Activated CD4-positive, alpha-beta memory T cell treated with anti-CD3 and anti-CD28 coated beads, Interleukin-2, amount 10 ng/mL, durations not matched to agents 7 days and 5 days (primary cell): ENCODE data around the gene DCLRE1C. TPM values are rescaled to one million over a fixed set of nuclear protein-coding genes. Genes with fewer than 3 reads are reported as not detected.

ENCODE experiments used
- CTCF ChIA-PET: fragments of 350-600 bp; sonication (Branson Sonifier 250); formaldehyde crosslinking; loops from one replicate; lab custom pipeline; 2021; ENCODE audit warnings: antibody characterized with exemption, inconsistent platforms; lab: Charles Lee
- POLR2A ChIA-PET: fragments of 350-600 bp; sonication (Branson Sonifier 250); formaldehyde crosslinking; loops from one replicate; lab custom pipeline; 2021; ENCODE audit warnings: antibody characterized with exemption; lab: Charles Lee
- DNase-seq: peaks from one replicate; pipeline ENCODE4 v3.0.0-alpha.2; 2020
- H3K27ac Mint-ChIP-seq: one replicate; pipeline ENCODE4 v1.8.0; 2021; ENCODE audit warnings: mild to moderate bottlenecking, mixed read lengths
- H3K27me3 Mint-ChIP-seq: one replicate; pipeline ENCODE4 v1.8.0; 2021; ENCODE audit warnings: mixed read lengths
- H3K36me3 Mint-ChIP-seq: one replicate; pipeline ENCODE4 v1.8.0; 2021; ENCODE audit warnings: low read depth, mixed read lengths
- H3K4me1 Mint-ChIP-seq: one replicate; pipeline ENCODE4 v1.8.0; 2021; ENCODE audit warnings: mixed read lengths
- H3K4me3 Mint-ChIP-seq: one replicate; pipeline ENCODE4 v1.8.0; 2021; ENCODE audit warnings: mild to moderate bottlenecking, mixed read lengths
- H3K9me3 Mint-ChIP-seq: one replicate; pipeline ENCODE4 v1.8.0; 2021; ENCODE audit warnings: mixed read lengths
- total RNA-seq, 2 experiments: library from RNA; stranded (reverse); gene quantifications; one replicate each; pipeline ENCODE4 v1.2.3, GENCODE V29; 2021

DCLRE1C gene
- total RNA-seq, 2 experiments from 2014 or later: 36.8 to 40.4 TPM

- Mint-ChIP-seq H3K27ac (no peak overlapping the region), H3K4me3 (no peak overlapping the region), H3K9me3 (peaks cover 4% of the 10 kb centered on the region), H3K27me3 (no peaks in the 10 kb centered on the region), H3K36me3 (peaks cover 67% of the 10 kb centered on the region), H3K4me1 (peaks cover 13% of the 10 kb centered on the region)
- POLR2A ChIA-PET: no interaction called here
- CTCF ChIA-PET: interaction anchor here (1.4 kb wide), 1 partner anchor 17 kb away, joined by 3 read pairs; no protein-coding TSS in a partner anchor
- DNase-seq: no peak
Observed at GRCh38 chr10:14906765-14907164, 47.1 kb downstream of the DCLRE1C start.

GRCh38 chr10:14905890-14906289 is 48.0 kb downstream of the DCLRE1C start:
- H3K27ac Mint-ChIP-seq: peak overlapping the region; percentile 36
- H3K9me3 Mint-ChIP-seq: peaks cover 4% of the 10 kb centered on the region
- H3K4me3 Mint-ChIP-seq: no peak overlapping the region
- ChIA-PET POLR2A (interaction anchor here (2.0 kb wide), 1 partner anchor 28 kb away, joined by 7 read pairs; the partner anchor contains the start of gene SUV39H2), CTCF (interaction anchor here (0.5 to 1.4 kb wide), 5 partner anchors 16 to 406 kb away, joined by 3 to 5 read pairs (median 3); no protein-coding TSS in a partner anchor)
- H3K4me1 Mint-ChIP-seq: peaks cover 13% of the 10 kb centered on the region
- H3K27me3 Mint-ChIP-seq: no peaks in the 10 kb centered on the region
- DNase-seq: no peak
- peaks cover 58% of the 10 kb centered on the region for H3K36me3 Mint-ChIP-seq

GRCh38 chr10:14904864-14905263 is 49.0 kb downstream of the DCLRE1C start:
- DNase-seq: no peak
- CTCF ChIA-PET: interaction anchor here (0.9 to 1.4 kb wide), 3 partner anchors 27 to 405 kb away, joined by 3 to 5 read pairs (median 3); no protein-coding TSS in a partner anchor
- H3K4me1 Mint-ChIP-seq: peaks cover 13% of the 10 kb centered on the region
- peaks cover 2% of the 10 kb centered on the region for H3K9me3 Mint-ChIP-seq
- H3K4me3 Mint-ChIP-seq: no peak overlapping the region
- H3K27ac Mint-ChIP-seq: no peak overlapping the region
- no peaks in the 10 kb centered on the region for H3K27me3 Mint-ChIP-seq
- peaks cover 52% of the 10 kb centered on the region for H3K36me3 Mint-ChIP-seq
- POLR2A ChIA-PET: interaction anchor here (2.0 kb wide), 1 partner anchor 27 kb away, joined by 7 read pairs; the partner anchor contains the start of gene SUV39H2

GRCh38 chr10:14904316-14904732 is 49.6 kb downstream of the DCLRE1C start:
- POLR2A ChIA-PET: interaction anchor here (2.0 to 2.1 kb wide), 2 partner anchors 26 to 49 kb away, joined by 7 to 12 read pairs; partner anchors contain the start of genes DCLRE1C and SUV39H2
- Mint-ChIP-seq H3K4me3 (no peak overlapping the region), H3K27ac (no peak overlapping the region), H3K9me3 (peaks cover 2% of the 10 kb centered on the region), H3K27me3 (no peaks in the 10 kb centered on the region), H3K36me3 (peaks cover 52% of the 10 kb centered on the region), H3K4me1 (peaks cover 13% of the 10 kb centered on the region)
- CTCF ChIA-PET: interaction anchor here (1.0 to 2.2 kb wide), 4 partner anchors 11 to 367 kb away, joined by 3 to 5 read pairs (median 4); no protein-coding TSS in a partner anchor
- DNase-seq: no peak

- ChIA-PET CTCF (interaction anchor here (3.3 kb wide), 1 partner anchor 11 kb away, joined by 12 read pairs; no protein-coding TSS in a partner anchor), POLR2A (no interaction called here)
- Mint-ChIP-seq H3K27me3 (no peaks in the 10 kb centered on the region), H3K4me3 (no peak overlapping the region), H3K9me3 (no peaks in the 10 kb centered on the region), H3K4me1 (peaks cover 8% of the 10 kb centered on the region), H3K27ac (no peak overlapping the region), H3K36me3 (peaks cover 31% of the 10 kb centered on the region)
- no peak for DNase-seq
Observed at GRCh38 chr10:14891151-14891550, 62.7 kb downstream of the DCLRE1C start.

GRCh38 chr10:14889318-14889717 is 64.6 kb downstream of the DCLRE1C start:
- Mint-ChIP-seq H3K9me3 (no peaks in the 10 kb centered on the region), H3K27me3 (no peaks in the 10 kb centered on the region), H3K4me1 (peaks cover 8% of the 10 kb centered on the region), H3K4me3 (no peak overlapping the region), H3K27ac (no peak overlapping the region), H3K36me3 (peaks cover 24% of the 10 kb centered on the region)
- CTCF ChIA-PET: interaction anchor here (1.0 to 3.3 kb wide), 4 partner anchors 9 to 17 kb away, joined by 3 to 12 read pairs (median 4); no protein-coding TSS in a partner anchor
- no peak for DNase-seq
- POLR2A ChIA-PET: interaction anchor here (0.6 to 2.3 kb wide), 3 partner anchors 9 to 328 kb away, joined by 3 to 12 read pairs (median 5); partner anchors contain the start of gene SUV39H2

GRCh38 chr10:14884082-14884481 is 69.8 kb downstream of the DCLRE1C start:
- Mint-ChIP-seq H3K4me3 (no peak overlapping the region), H3K27ac (no peak overlapping the region), H3K36me3 (peaks cover 13% of the 10 kb centered on the region), H3K4me1 (peaks cover 33% of the 10 kb centered on the region), H3K27me3 (no peaks in the 10 kb centered on the region), H3K9me3 (no peaks in the 10 kb centered on the region)
- CTCF ChIA-PET: no interaction called here
- POLR2A ChIA-PET: interaction anchor here (1.0 to 2.0 kb wide), 2 partner anchors 19 to 46 kb away, joined by 3 to 6 read pairs; partner anchors contain the start of genes CDNF, HSPA14 and MSANTD7
- no peak for DNase-seq

GRCh38 chr10:14880229-14880628 is 73.7 kb downstream of the DCLRE1C start:
- Mint-ChIP-seq H3K9me3 (no peaks in the 10 kb centered on the region), H3K4me3 (peak overlapping the region; percentile 82), H3K36me3 (peaks cover 18% of the 10 kb centered on the region), H3K27me3 (no peaks in the 10 kb centered on the region), H3K27ac (peak overlapping the region; percentile 78), H3K4me1 (peaks cover 53% of the 10 kb centered on the region)
- no peak for DNase-seq
- CTCF ChIA-PET: interaction anchor here (1.0 to 2.2 kb wide), 3 partner anchors 10 to 44 kb away, joined by 3 to 12 read pairs (median 4); no protein-coding TSS in a partner anchor
- POLR2A ChIA-PET: interaction anchor here (0.9 to 4.8 kb wide), 6 partner anchors 21 to 695 kb away, joined by 3 to 53 read pairs (median 14); partner anchors contain the start of genes CDNF, HSPA14, MEIG1 and MSANTD7

- no peak for DNase-seq
- ChIA-PET POLR2A (interaction anchor here (0.6 to 4.8 kb wide), 8 partner anchors 10 to 694 kb away, joined by 3 to 53 read pairs (median 8); partner anchors contain the start of genes CDNF, HSPA14, MEIG1 and MSANTD7), CTCF (interaction anchor here (1.0 to 2.2 kb wide), 3 partner anchors 10 to 44 kb away, joined by 3 to 12 read pairs (median 4); no protein-coding TSS in a partner anchor)
- no peaks in the 10 kb centered on the region for H3K9me3 Mint-ChIP-seq
- peak overlapping the region; percentile 82 for H3K4me3 Mint-ChIP-seq
- peaks cover 18% of the 10 kb centered on the region for H3K36me3 Mint-ChIP-seq
- peak overlapping the region; percentile 78 for H3K27ac Mint-ChIP-seq
- H3K27me3 Mint-ChIP-seq: no peaks in the 10 kb centered on the region
- peaks cover 53% of the 10 kb centered on the region for H3K4me1 Mint-ChIP-seq
Observed at GRCh38 chr10:14879928-14880193, 74.0 kb downstream of the DCLRE1C start.

GRCh38 chr10:14879124-14879927 is 74.6 kb downstream of the DCLRE1C start:
- Mint-ChIP-seq H3K4me1 (peaks cover 53% of the 10 kb centered on the region), H3K4me3 (peak overlapping the region; percentile 82), H3K9me3 (no peaks in the 10 kb centered on the region), H3K27ac (peak overlapping the region; percentile 78), H3K27me3 (no peaks in the 10 kb centered on the region), H3K36me3 (peaks cover 18% of the 10 kb centered on the region)
- POLR2A ChIA-PET: interaction anchor here (0.6 to 4.8 kb wide), 21 partner anchors 10 to 694 kb away, joined by 3 to 53 read pairs (median 5); partner anchors contain the start of genes CDNF, DCLRE1C, HSPA14 and MEIG1
- DNase-seq: peak; percentile 19
- CTCF ChIA-PET: interaction anchor here (1.0 to 2.2 kb wide), 7 partner anchors 11 to 291 kb away, joined by 3 to 15 read pairs (median 5); partner anchors contain the start of genes CDNF, HSPA14 and MSANTD7

- CTCF ChIA-PET: interaction anchor here (1.0 to 1.9 kb wide), 7 partner anchors 11 to 290 kb away, joined by 3 to 15 read pairs (median 5); partner anchors contain the start of genes CDNF, HSPA14 and MSANTD7
- peaks cover 18% of the 10 kb centered on the region for H3K36me3 Mint-ChIP-seq
- H3K4me3 Mint-ChIP-seq: peak within 1 kb of the TSS; percentile 95
- H3K27me3 Mint-ChIP-seq: no peaks in the 10 kb centered on the region
- POLR2A ChIA-PET: interaction anchor here (0.8 to 4.8 kb wide), 22 partner anchors 10 to 693 kb away, joined by 3 to 53 read pairs (median 5); partner anchors contain the start of genes CDNF, DCLRE1C, HSPA14 and MEIG1
- DNase-seq: peak; percentile 96
- H3K27ac Mint-ChIP-seq: peak within 1 kb of the TSS; percentile 82
- no peaks in the 10 kb centered on the region for H3K9me3 Mint-ChIP-seq
- peaks cover 56% of the 10 kb centered on the region for H3K4me1 Mint-ChIP-seq
Observed at GRCh38 chr10:14878266-14879123, 75.4 kb downstream of the DCLRE1C start, which contains the start of gene SUV39H2. SUV39H2 (plus strand) TSS chr10:14878866; CDS start chr10:14878889, 23 bp downstream.
